ENCODE measurements around the gene POP4. TPM values are rescaled to one million over a fixed set of nuclear protein-coding genes. Genes with fewer than 3 reads are reported as not detected.
A peak's percentile ranks its signal among the peaks of the same experiment; 100 is the strongest.

Gene POP4
- total and polyA plus RNA-seq, 2 of the 4 experiments (the other 2 are of a cell fraction) = 65.1 to 87.2 TPM

- dilution Hi-C loops (cut with HindIII; ENCODE audit: low sequenced_read_pairs, unreplicated experiment) (no loop called here), in situ Hi-C loops (cut with MboI; ENCODE audit: low sequenced_read_pairs) (no loop called here), intact Hi-C loops (cut with micrococcal nuclease) (no loop called here)
- no peak overlapping the region for H3K4me2 ChIP-seq (ENCODE audit: low read depth, low read length)
- no peaks in the 10 kb centered on the region for H4K20me1 ChIP-seq (ENCODE audit: insufficient read depth, low read length)
- H3K56ac ChIP-seq (ENCODE audit: extremely low read depth, insufficient read depth, low read length) = no peak overlapping the region
- no peaks in the 10 kb centered on the region for H3K36me3 ChIP-seq (ENCODE audit: control insufficient read depth, insufficient read depth, low read length)
- TF ChIP-seq POLR2A (IDR thresholded peaks at IDR 0.05; ENCODE audit: low read depth, low read length) = no peak
- TF ChIP-seq SMC3 (IDR thresholded peaks at IDR 0.05; ENCODE audit: low read depth, low read length) = peak; percentile 18; the same call in 1 of the 2 replicates
- TF ChIP-seq RAD21 (IDR thresholded peaks at IDR 0.05; ENCODE audit: low read length) = peak; percentile 58
- no peak for TF ChIP-seq MAZ (IDR thresholded peaks at IDR 0.05; ENCODE audit: borderline replicate concordance, low read depth, low read length)
- TF ChIP-seq RFX5 (IDR thresholded peaks at IDR 0.05; ENCODE audit: low read depth, low read length) = no peak
- no peak for TF ChIP-seq NFE2L2 (IDR thresholded peaks at IDR 0.05; ENCODE audit: low read depth, low read length)
- no peak for TF ChIP-seq ELK1 (IDR thresholded peaks at IDR 0.05; ENCODE audit: borderline replicate concordance, low read depth, low read length)
- TF ChIP-seq CTCF (conservative IDR thresholded peaks at IDR 0.05; ENCODE audit: low read depth, low read length) = peak; percentile 47
- H3K18ac ChIP-seq (ENCODE audit: low read depth, low read length) = no peak overlapping the region
- peak; percentile 40 for DNase-seq
- BruUV-seq (replicated peaks) = no TSS peak
- ChIA-PET POLR2A (ENCODE audit: unreplicated experiment) (no interaction called here), CTCF (interaction anchor here (0.6 kb wide), 1 partner anchor 12 kb away, joined by 3 read pairs; no protein-coding TSS in a partner anchor)
- H4K5ac ChIP-seq (ENCODE audit: low read depth, low read length) = no peak overlapping the region
- H3K4ac ChIP-seq (ENCODE audit: low read depth, low read length) = no peak overlapping the region
- no peak overlapping the region for H3K4me3 ChIP-seq (ENCODE audit: insufficient read depth, low read depth, low read length)
- no peaks in the 10 kb centered on the region for H3K9me3 ChIP-seq (ENCODE audit: control insufficient read depth, insufficient read depth, low read length)
- peak; percentile 46; the same call in 1 of the 2 replicates for ATAC-seq (ENCODE audit: low read depth)
- H2BK15ac ChIP-seq (ENCODE audit: low read depth, low read length) = no peak overlapping the region
- no peak overlapping the region for H2BK120ac ChIP-seq (ENCODE audit: low read depth, low read length)
- no peak overlapping the region for H4K91ac ChIP-seq (ENCODE audit: insufficient read depth, low read depth, low read length)
- H2AFZ ChIP-seq (replicated peaks; ENCODE audit: low read length, poor library complexity) = no peak overlapping the region
- no peaks in the 10 kb centered on the region for H3K9me1 ChIP-seq (ENCODE audit: insufficient read depth, low read length)
- H3K14ac ChIP-seq (replicated peaks; ENCODE audit: low read depth, low read length) = no peak overlapping the region
- no peak overlapping the region for H3K23ac ChIP-seq (ENCODE audit: low read depth, low read length)
- no peak overlapping the region for H2AK9ac ChIP-seq (replicated peaks; ENCODE audit: low read depth, low read length, poor library complexity)
- H3K79me1 ChIP-seq (ENCODE audit: low read depth in 1 of 2, low read length in 2 of 2) = no peaks in the 10 kb centered on the region
- peaks cover 18% of the 10 kb centered on the region for H3K27me3 ChIP-seq (ENCODE audit: control insufficient read depth, insufficient read depth, low read length)
- no peak overlapping the region for H2BK5ac ChIP-seq (ENCODE audit: low read depth, low read length, poor library complexity, severe bottlenecking)
- no peak overlapping the region for H4K8ac ChIP-seq (ENCODE audit: low read depth in 2 of 2, low read length in 2 of 2)
- H2BK20ac ChIP-seq (ENCODE audit: low read depth, low read length) = no peak overlapping the region
- no peak overlapping the region for H3K9ac ChIP-seq (ENCODE audit: low read depth, low read length)
- no peak overlapping the region for H3K27ac ChIP-seq (ENCODE audit: insufficient read depth, low read length)
- H2AK5ac ChIP-seq (ENCODE audit: low read depth, low read length) = no peak overlapping the region
- H3K4me1 ChIP-seq (ENCODE audit: control insufficient read depth, insufficient read depth, low read length) = no peaks in the 10 kb centered on the region
- no CpG with 5 or more reads among the region's 9 CpGs for WGBS, 2 experiments (ENCODE audit: extremely low coverage in 2 of 2, insufficient read length in 1 of 2)
These were observed 9.1 kb upstream of the POP4 start for GRCh38 chr19:29596885-29597525.
